ENCODE data around the gene KCNJ8.

DNA sequence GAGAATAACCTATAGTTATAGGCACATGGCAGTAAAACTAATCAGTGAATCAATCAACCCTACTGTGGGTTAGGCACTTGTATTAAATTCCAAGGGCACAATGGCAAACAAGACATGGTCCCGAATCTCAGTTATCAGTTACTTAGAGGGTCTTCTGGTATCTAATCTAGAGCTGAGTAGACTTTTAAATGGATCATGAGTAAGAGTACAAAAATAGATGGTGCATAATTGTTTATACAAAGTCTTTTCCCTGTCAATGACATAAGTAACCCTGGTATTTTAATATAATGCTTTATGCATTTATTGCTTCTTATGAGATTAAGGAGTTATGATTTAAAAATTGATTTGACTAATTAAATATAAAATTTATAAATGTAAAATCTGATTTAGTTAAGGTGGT lies 23.0 kb upstream of the KCNJ8 start:
- TF ChIP-seq, protein P1, sequence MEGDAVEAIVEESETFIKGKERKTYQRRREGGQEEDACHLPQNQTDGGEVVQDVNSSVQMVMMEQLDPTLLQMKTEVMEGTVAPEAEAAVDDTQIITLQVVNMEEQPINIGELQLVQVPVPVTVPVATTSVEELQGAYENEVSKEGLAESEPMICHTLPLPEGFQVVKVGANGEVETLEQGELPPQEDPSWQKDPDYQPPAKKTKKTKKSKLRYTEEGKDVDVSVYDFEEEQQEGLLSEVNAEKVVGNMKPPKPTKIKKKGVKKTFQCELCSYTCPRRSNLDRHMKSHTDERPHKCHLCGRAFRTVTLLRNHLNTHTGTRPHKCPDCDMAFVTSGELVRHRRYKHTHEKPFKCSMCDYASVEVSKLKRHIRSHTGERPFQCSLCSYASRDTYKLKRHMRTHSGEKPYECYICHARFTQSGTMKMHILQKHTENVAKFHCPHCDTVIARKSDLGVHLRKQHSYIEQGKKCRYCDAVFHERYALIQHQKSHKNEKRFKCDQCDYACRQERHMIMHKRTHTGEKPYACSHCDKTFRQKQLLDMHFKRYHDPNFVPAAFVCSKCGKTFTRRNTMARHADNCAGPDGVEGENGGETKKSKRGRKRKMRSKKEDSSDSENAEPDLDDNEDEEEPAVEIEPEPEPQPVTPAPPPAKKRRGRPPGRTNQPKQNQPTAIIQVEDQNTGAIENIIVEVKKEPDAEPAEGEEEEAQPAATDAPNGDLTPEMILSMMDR (IDR thresholded peaks at IDR 0.05): no peak
- TF ChIP-seq POLR2A (IDR thresholded peaks at IDR 0.05): no peak
